HG03457 (cell line): ENCODE data around the gene CABLES1.
"Not testable (repeated sequence)": the region's sequence is repeated elsewhere in the genome, so short reads cannot be mapped to it uniquely, and the experiment has no call there.

Source experiments
- ATAC-seq: cut with Tn5 transposase; IDR thresholded peaks from one replicate; pipeline ENCODE4 v1.9.1; 2021; ENCODE audit warnings: moderate number of reproducible peaks; ENCODE audit not compliant: unreplicated experiment

The CABLES1 gene

DNA sequence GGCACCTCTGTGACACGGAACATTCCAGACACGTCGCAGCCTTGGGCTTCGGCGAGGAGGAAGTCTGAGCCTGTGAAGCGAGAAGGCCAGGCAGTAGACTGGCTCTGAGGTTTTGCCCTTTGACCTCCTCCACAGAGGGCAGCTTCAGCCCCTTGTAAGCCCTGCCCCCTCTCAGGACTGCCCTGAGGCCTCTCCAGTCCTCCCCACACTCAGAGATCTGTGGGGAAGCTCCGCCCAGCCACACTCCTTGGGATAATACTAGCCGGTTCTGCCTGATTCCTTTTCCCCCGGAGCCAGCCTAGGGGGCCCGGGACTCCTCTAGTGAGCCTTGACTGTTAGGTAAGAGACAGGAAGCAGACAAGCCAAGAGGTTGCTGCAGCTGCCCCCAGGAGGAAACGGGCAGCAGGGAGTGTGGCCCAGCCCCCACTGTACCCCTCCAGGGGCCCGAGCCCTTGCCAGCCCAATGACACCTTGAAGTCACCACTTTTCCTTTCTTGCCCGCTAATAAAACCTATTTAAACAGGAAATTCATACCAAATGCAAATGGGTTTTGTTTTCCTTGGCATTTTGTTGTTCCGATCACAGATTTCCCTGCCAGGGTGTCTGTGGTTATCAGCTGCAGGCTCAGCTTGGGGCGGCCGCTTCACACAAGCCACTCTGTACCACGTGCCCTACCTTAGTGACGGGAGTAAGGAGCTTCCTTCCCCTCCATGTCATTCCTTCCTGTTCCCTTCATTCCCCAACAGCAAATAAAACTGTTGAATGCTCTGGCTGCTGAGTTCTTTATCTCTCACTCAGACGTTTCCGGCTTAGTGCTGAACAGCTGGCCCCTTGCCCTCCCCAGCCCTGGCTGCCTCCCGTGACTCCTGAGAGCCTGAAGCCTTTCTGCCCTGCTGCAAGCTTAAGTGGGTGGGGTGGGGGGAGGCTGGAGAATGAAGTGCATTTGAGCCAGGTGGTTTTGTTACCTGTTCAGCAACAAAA, 124.7 kb downstream of the CABLES1 start:
- no peak for ATAC-seq

GRCh38 chr18:23260926-23261590, 125.8 kb downstream of the CABLES1 start:
- no peak for ATAC-seq

DNA sequence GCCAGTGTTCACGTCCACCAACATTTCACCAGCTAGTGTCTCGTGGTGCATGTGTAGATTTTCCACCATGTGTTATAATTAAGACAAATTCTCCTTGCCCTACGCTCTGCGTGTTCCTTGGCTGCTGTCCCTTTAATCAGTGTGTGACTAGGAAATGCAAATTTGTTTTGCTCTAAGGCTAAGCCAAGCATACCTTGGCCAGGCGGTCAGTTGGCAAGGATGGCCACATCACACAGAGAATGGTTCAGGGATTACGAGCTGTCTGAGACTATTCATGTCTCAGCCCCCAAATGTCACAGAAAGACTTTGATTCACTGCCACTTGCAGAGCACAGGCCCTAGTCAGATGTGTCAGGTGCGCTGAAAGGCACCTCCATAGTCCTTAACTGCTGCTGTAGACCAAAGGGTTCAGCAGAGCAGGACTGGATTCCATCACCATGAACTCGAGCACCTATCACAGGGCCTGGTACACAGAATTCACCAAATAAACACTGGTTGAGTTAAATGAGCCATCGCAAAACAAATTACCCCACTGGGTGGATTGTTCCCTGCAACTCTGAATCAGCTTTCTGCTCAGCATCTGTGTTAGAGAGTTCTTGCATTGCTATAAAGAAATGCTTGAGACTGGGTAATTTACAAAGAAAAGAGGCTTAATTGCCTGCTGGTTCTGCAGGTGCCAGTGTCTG, 128.4 kb downstream of the CABLES1 start:
- no peak for ATAC-seq

DNA sequence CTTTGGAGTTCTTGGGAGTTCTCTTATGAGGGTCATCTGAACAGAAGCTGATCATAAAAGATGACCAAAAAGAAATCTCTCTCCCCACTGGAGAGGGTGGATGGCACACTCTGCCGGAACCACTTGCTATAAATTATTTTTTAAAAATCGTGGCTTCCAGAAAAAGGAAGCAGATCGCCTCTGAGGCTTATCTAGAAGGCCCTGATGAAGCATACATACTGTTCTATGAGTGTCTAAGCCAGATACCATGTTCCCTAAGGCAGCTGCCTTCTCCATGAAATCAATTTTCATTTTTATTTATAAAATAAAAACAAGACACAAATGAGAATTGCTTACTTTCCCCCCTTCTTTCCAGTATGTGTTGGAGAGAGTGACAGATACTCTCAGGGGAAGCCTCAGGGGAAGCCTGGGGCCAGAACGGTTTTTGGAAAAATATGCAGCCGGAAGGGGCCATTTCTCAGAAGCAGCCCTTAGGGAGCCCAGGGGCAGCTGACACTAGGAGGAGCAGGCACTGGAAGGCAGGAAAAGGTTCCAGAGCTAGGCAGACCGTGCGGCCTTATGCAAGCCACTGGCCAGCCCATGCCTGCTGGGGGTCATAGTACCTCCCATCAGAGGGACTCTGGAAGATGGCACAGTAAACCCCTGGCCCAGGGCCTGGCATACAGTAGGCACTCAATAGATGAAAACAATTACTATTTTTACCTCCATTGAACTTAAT, 130.6 kb downstream of the CABLES1 start:
- ATAC-seq = no peak

GRCh38 chr18:23266717-23267446, 131.6 kb downstream of the CABLES1 start:
- peak; percentile 66 for ATAC-seq

- no peak for ATAC-seq
Measured at GRCh38 chr18:23267447-23267776, 132.1 kb downstream of the CABLES1 start.

GRCh38 chr18:23268641-23269040, 133.4 kb downstream of the CABLES1 start:
- ATAC-seq = no peak

DNA sequence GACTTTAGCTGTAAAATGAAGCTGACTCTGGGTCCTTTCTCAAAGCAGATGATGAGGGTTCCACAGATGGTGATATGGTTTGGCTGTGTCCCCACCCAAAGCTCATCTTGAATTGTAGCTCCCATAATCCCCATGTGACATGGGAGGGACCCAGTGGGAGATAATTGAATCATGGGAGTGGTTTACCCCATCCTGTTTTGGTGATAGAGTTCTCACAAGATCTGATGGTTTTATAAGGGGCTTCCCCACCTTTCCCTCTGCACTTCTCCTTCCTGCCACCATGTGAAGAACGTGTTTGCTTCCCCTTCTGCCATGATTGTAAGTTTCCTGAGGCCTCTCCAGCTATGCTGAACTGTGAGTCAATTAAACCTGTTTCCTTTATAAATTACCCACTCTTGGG, 133.8 kb downstream of the CABLES1 start:
- ATAC-seq = not testable (repeated sequence)

DNA sequence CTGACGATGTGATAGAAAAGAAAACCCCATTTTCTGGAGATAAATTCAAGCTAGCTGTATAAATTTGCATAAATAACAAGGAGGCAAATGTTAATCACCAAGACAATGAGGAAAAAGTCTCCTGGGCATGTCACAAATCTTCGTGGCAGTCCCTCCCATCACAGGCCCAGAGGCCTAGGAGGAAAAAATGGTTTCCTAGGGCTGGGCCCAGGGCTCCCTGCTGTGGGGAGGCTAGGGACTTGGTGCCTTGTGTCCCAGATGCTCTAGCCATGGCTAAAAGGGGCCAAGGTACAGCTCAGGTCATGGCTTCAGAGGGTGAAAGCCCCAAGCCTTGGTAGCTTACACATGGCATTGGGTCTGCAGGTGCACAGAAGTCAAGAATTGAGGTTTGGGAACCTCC, 134.6 kb downstream of the CABLES1 start:
- ATAC-seq = no peak

DNA sequence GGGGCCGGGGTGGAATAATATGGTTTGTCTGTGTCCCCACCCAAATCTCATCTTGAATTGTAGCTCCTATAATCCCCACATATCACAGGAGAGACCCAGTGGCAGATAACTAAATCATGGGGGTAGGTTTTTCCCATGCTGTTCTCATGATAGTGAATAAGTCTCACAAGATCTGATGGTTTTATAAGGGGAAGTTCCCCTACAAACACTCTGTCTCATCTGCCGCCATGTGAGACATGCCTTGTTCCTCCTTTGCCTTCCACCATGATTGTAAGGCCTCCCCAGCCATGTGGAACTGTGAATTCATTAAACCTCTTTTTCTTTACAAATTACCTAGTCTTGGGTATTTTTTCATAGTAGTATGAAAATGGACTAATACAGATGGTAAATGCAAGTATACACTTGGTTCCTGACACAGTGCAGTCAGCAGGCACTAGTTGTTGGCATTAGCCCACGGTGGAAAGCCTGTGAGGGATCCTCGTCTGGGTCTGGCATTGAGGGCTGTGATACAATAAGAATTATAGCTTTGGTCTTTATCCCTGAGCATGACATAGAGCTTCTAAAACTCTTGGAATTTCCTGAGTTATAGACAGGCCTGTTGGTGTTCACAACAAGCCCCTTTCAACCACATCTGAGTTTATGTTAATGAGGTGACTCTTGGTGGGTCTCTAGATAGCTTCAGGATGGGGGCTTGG, 135.8 kb downstream of the CABLES1 start:
- ATAC-seq = no peak

GRCh38 chr18:23272498-23273232, 137.4 kb downstream of the CABLES1 start:
- ATAC-seq = no peak

DNA sequence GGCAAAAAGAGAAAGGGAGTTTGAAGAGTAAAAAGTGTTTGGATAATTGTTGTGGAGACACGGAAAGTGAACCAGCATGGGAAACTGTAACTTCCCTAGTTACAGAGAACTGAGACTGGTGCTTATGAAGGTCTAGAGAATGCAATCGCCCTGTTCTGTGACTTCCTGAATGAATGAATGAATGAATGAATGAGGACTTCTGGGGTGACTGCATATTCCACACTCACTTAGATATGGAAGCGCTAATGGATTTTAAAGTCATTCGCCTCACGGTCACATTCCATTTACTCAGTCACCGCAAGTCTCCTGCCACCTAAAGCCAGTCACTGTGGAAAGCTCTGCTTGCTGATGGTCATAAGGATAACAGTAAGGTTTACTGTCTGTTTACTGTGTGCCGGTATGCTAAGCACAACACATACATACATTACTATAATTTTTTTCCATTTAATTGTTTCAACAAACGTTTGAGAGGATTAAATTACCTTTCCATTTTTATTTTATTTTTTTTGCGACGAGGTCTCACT, 138.2 kb downstream of the CABLES1 start:
- no peak for ATAC-seq

- ATAC-seq = no peak
Measured at GRCh38 chr18:23274638-23275482, 139.6 kb downstream of the CABLES1 start.

DNA sequence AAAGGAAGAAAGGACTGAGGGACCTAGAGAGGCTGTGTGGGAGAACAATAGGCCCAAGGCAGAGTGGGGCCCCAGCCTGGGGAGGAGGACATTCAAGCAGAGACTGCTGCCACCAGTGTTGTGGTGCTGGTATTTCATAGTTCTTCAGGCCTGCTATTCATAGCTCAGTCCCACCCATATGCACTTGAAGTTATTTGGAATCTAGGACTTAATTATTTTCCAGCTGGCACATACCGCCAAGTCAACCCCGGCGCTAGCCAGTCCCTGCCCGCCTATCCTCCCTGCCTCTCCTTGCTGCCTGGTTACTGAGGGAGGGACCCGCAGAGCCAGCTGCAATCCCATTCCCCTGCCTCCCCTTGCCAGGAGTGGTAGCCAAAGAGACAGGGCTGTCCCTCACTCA, 141.2 kb downstream of the CABLES1 start:
- no peak for ATAC-seq

GRCh38 chr18:23277399-23277798, 142.1 kb downstream of the CABLES1 start:
- ATAC-seq = no peak

GRCh38 chr18:23279931-23280330, 144.6 kb downstream of the CABLES1 start:
- no peak for ATAC-seq

DNA sequence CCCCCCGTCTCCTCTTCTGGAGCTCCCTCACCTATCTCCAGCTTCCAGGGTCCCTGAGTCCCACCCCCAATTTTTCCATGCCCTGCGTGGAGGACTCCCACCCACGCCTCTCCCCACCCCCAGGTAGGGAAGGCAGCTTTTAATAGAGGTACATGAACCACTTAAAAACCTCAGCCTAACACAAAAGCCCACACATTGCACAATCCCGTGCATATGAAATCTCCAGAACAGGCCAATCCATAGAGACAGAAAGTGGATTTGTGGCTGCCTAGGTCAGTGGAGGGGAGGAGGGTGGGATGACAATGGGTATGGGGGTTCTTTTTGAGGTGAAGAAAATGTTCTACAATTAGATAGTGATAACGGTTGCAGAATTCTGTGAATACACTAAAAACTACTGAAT, 145.6 kb downstream of the CABLES1 start:
- ATAC-seq = no peak
